Skeletal muscle cell (primary cell): ENCODE results near the gene AP1S1.
"Not testable (repeated sequence)": the region's sequence is repeated elsewhere in the genome, so short reads cannot be mapped to it uniquely, and the experiment has no call there.

Source experiments
- DNase-seq: peaks from one replicate; pipeline ENCODE4 v3.0.0-alpha.2; 2010; ENCODE audit warnings: low read depth
- H3K4me3 ChIP-seq: 2 replicates; pipeline ENCODE4 v1.5.1; 2011; ENCODE audit warnings: low read depth, mild to moderate bottlenecking, control low read depth, low read length, moderate library complexity

Gene AP1S1

DNA sequence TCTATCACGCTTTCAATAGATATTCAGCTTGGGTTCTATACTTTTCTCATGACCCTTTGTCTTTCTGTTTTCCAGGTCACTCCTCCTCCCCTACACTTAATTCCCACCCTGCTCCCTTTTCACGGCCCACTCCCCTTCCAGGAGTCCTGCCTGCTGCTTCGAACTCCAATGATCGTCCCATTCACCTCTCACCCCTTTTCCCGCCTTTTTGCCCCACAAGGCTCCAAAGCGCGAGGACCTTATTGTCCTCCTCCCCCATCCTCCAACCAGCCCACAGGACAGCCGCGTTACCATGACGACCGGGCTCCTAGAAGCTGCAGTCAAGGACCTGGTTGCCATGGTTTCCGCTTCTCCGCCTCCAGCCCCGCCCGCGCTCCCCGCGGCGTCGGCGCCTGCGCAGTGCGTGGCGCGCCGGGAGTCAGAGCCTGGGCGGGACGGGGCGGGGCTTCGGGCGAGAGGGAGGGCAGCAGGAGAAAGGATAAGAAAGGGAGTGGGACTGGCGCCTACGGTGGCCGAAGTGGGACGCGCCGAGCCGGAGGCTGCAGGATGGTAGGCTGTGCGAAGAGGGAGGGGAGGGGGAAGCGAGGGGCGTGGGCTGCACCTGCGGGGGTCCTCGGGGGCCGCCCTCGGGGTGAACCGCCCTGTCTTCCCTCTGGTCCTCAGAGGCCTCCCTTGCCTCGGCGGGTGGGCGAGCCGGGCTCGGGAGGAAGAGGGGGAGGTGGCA is at the start of gene AP1S1:
AP1S1 (plus strand) TSS at position 508 of the 724 bp plus-strand sequence; CDS start at position 547, 39 bp downstream.
- peak within 1 kb of the TSS; percentile 89 for H3K4me3 ChIP-seq

DNA sequence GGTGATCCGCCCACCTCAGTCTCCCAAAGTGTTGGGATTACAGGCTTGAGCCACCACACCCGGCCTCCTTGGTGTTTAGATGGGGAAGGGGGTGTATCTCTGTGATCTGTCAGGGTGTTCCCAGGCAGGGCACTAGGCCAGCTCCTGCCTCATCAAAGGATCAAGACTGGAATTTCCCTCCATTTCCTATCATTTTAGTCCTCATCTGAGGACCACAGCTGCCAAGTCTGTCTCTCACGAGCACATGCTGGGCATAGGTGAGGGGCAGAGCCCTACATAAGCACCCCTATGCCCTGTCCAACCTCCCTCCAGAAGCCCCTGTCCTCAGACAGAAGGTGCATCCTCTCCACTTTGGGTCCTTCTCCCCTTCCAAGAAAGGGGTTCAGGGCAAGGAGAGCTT is 49.5 kb upstream of the AP1S1 start:
- no peak for DNase-seq
- no peak overlapping the region for H3K4me3 ChIP-seq

More for the DNA sequence above, at the start of gene AP1S1:
- peak; percentile 83 for DNase-seq

DNA sequence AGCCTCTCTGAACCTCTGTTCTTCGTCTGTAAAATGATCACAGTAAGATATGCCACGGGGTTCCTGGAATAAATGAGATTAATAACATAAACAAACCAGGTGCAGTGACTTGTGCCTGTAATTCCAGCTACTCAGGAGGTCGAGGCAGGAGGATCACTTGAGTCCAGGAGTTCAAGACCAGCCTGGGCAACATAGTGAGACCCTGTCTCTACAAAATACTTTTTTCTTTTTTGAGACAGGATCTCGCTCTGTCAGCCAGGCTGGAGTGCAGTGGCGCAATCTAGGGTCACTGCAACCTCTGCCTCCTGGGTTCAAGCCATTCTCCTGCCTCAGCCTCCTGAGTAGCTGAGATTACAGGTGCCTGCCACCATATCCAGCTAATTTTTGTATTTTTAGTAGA is 49.0 kb upstream of the AP1S1 start:
- H3K4me3 ChIP-seq, DNase-seq: not testable (repeated sequence)

DNA sequence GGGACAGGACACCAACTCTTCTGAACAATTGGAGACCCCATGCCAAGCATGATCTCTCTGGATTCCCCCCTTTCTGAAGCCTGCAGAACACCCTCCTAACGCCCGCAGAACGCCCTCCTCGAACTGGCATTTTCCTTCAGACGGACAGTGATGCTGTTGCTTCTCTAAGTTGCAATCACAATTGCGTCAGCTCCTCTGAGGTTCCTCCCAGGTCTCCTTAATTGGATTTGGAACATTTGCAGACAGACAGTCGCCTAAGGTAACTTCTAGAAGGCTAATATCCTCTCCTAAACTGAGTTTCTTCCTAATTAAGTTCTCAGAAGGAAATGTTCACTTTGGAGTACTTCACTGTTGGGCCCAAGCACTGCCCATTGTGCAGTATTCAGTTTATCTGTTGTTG is 47.9 kb upstream of the AP1S1 start:
- H3K4me3 ChIP-seq = no peak overlapping the region
- no peak for DNase-seq

DNA sequence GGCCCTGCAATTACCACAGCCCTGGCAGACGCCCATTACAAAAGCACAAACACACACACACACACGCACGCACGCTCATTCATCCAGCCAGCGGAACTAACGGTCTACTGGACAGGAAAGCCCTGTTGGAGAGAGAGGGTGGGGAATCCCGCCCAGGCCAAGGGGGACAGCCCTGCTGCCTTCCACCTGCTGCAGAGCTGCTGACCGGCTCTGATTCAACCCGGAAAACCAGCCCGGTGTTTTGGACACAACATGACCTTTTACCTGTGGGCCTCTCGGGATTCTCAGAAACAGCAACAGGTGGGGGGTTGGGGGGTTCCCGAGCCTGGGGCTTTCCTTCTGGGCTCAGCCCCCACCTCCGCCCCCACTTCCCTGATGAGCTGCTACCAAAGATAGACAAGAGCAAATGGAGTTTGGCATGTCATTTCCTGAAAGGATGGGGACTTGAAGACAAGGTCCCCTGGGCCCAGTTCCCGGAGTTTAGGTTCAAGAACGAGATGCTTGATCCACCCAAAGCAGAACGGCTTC is 45.9 kb upstream of the AP1S1 start:
- H3K4me3 ChIP-seq = no peak overlapping the region
- no peak for DNase-seq

DNA sequence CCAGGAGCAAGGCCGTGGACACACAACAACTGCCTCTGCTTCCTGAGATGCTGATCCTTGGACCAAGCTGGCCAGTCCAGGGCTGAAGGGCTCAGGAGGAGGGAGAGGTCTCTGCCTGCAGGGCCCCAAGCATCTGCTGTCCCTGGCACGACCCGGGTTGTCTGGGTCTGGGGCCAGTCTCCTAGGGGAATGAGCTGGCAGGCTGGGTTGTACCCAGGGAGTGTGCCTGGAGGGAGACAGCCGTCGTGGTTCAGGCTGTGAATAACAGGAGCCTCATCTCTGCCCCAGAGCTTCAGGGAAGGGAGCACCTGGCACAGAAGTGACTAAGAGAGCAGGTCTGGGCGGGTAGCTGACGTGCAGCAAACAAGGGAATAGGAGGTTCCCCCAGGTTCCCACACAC is 45.3 kb upstream of the AP1S1 start:
- no peak overlapping the region for H3K4me3 ChIP-seq
- DNase-seq = no peak

DNA sequence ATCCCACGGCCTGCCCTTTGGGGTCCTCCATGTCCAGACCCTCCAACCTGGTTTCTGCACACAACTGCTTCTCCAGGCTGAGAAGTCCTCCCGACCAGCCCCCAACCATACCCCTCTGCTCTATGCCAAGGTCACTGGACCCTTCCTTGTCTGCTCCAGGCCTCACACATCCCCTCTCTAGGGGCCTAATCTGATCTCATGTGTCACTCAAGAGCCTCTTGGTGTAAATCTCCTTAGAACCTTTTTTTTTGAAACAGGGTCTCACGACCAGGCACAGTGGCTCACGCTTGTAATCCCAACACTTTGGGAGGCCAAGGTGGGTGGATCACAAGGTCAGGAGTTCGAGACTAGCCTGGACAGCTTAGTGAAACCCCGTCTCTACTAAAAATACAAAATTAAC is 44.9 kb upstream of the AP1S1 start:
- DNase-seq = no peak
- no peak overlapping the region for H3K4me3 ChIP-seq

DNA sequence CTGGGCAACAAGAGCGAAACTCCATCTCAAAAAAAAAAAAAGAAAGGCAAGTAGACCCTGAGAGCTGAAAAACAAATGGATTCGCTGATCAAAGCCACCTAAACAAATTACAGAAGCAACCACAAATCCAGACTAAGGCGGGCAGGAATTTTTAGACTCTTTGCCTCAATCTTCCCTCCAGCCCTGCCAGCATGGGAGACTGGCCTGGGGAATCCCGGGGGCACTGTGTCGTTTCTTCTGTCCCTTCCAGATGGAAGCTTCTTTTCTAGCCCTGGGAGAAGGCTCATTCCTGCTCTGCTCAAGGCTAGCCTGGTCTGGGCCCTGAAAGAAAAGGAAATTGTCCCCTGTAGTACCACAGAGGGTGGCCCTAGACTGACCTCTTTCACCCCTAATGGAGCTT is 43.0 kb upstream of the AP1S1 start:
- no peak for DNase-seq

DNA sequence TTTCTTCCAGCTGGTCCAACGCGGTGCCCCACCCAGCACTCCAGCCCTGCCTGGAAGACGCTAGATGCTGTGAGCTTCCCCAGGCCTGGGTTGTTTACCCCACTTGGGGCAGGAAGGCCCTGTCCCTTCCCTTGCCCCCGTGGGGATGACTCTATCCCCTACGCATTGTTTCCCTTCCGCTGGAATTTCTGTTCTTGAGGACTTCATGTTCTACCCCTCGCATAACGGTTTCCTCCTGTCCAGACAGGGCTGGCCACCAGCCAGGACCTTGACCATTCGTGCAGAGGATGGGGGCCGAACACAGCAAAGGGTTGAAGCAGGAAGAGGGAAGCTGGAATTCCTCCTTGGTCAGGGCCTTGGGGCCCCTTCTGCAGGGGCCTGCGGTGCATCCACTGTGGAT is 42.0 kb upstream of the AP1S1 start:
- no peak overlapping the region for H3K4me3 ChIP-seq
- DNase-seq = peak; percentile 95

More for the DNA sequence above, 43.0 kb upstream of the AP1S1 start:
- no peak overlapping the region for H3K4me3 ChIP-seq

DNA sequence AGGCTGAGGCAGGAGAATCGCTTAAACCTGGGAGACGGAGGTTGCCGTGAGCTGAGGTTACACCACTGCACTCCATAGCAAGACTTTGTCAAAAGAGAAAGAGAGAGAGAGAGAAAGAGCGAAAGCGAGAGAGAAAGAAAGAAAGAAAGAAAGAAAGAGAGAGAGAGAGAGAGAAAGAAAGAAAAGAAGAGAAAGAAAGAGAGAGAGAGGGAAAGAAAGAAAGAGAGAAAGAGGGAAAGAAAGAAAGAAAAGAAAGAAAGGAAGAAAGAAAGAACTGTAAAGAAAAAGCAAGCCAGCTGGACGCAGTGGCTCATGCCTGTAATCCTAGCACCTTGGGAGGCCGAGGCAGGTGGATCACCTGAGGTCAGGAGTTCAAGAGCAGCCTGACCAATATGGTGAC is 41.1 kb upstream of the AP1S1 start:
- DNase-seq, H3K4me3 ChIP-seq: not testable (repeated sequence)

DNA sequence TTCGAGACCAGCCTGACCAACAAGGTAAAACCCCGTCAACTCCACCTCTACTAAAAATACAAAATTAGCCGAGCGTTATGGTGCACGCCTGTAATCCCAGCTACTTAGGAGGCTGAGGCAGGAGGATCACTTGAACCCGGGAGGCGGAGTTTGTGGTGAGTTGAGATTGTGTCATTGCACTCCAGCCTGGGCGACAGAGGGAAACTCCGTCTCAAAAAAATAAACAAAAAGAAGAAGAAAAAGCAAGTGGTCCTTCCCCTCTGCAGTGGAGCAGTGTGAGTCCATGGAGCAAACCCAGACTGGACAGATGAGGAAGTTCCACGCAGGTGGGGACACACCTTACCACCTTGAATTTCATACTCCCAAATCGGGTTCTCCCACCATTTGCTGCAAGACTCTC is 40.4 kb upstream of the AP1S1 start:
- no peak overlapping the region for H3K4me3 ChIP-seq
- DNase-seq = no peak

DNA sequence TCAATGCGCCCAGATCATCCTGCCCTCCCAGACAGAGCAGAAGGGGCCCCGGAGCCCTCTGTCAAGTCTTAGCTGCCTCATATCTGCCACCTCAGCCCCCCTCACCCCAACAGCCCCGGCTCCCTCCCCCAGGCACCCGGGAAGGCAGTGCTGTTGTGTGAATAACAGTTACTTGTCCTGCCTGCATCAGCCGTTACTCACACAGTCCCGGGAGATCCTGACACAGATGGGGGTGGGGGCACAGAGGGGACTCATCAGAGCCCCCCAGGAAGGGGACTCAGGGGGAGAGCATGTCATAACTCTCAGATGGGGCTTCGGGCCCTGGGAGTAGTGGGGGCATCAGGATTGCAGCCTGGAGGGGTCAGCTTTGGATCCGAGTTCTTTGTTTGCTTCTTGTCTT is 39.8 kb upstream of the AP1S1 start:
- no peak for DNase-seq
- no peak overlapping the region for H3K4me3 ChIP-seq

DNA sequence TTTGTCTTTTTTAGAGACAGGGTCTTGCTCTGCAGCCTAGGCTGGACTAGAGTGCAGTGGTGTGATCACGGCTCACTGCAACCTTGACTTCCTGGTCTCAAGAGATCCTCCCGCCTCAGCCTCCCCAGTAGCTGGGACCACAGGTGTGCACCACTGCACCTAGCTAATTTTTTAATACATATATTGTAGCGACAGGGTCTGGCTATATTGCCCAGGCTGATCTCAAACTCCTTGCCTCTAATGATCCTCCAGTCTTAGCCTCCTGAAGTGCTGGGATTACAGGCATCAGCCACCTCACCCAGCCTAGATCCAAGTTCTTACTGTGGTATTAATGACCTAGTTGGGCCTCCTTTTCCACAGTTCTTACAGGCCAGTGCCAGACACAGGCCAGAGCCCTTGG is 39.1 kb upstream of the AP1S1 start:
- H3K4me3 ChIP-seq = no peak overlapping the region
- no peak for DNase-seq

DNA sequence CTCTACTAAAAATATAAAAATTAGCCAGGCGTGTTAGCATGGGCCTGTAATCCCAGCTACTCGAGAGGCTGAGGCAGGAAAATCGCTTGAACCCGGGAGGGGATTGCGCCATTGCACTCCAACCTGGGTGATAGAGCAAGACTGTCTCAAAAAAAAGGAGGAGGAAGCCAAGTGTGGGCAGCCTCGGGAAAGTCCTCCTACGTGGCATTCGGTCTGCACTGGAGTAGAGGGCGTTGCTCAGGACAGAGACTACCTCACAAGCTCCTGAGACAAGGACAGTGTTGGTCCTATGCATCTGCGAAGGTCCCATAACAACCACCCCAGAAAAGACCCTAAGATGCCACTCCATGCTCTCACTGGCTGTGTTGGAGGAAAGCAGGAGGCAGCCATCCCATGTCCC is 37.4 kb upstream of the AP1S1 start:
- no peak for DNase-seq
- no peak overlapping the region for H3K4me3 ChIP-seq

DNA sequence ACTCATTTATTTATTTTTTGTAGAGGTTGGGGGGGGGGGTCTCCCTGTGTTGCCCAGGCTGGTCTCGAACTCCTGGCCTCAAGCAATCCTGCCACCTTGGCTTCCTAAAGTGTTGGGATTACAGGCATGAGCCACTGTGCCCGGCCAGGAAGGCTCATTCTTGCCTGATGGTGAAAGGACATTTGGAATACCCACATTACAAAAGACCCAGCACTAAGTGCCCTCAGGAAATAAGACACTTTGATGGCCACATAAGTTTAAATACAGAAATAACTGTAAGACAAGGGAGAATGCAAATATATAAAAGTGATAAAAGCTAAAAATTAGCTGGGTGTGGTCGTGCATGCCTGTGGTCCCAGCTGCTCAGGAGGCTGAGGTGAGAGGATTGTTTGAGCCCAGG is 35.4 kb upstream of the AP1S1 start:
- no peak for DNase-seq
- H3K4me3 ChIP-seq = no peak overlapping the region

DNA sequence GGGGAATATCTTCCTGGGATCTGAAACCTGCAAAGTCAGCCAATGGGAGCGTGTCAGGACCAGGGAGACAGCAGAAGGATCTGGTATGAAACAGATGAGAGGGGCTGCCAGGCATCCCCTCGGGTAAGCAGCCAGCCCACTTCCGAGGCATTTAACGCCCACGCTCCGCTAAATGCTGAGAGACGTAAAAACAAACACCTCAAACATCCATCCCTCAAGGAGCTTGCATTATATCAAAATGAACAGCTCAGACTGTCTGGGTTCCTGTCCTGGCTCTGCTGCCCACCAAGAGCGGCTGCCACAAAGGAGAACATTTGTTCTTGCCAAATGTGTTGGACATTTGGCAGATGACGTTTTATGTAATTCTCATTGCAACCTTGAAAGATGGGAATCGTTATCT is 34.4 kb upstream of the AP1S1 start:
- no peak overlapping the region for H3K4me3 ChIP-seq
- DNase-seq = no peak

DNA sequence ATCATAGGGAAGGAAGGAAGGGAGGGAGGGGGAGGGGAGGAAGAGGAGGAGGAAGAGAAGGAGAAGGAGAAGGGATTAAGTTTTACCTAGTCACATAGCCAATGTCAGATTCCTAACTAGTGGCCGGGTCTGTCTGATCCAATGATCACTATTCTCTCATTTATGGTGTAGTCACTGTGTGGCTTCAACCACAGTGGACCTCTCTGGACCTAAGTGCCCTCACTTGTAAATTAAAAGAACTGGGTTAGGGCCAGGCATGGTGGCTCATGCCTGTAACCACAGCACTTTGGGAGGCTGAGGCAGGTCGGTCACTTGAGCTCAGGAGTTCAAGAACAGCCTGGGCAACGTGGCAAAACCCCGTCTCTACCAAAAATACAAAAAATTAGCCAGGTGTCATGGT is 34.0 kb upstream of the AP1S1 start:
- DNase-seq = no peak
- H3K4me3 ChIP-seq = no peak overlapping the region

DNA sequence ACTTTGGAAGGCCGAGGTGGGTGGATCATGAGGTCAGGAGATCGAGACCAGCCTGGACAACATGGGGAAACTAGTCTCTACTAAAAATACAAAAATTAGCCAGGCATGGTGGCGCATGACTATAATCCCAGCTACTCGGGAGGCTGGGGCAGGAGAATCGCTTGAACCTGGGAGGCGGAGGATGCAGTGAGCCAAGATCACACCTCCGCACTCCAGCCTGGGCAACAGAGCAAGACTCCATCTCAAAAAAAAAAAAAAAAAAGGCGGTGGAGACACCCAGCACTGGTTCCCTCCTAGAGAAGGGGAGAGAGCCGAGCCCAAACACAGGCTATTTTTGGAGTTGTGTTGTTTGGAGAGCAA is 32.7 kb upstream of the AP1S1 start:
- not testable (repeated sequence) for H3K4me3 ChIP-seq, DNase-seq

DNA sequence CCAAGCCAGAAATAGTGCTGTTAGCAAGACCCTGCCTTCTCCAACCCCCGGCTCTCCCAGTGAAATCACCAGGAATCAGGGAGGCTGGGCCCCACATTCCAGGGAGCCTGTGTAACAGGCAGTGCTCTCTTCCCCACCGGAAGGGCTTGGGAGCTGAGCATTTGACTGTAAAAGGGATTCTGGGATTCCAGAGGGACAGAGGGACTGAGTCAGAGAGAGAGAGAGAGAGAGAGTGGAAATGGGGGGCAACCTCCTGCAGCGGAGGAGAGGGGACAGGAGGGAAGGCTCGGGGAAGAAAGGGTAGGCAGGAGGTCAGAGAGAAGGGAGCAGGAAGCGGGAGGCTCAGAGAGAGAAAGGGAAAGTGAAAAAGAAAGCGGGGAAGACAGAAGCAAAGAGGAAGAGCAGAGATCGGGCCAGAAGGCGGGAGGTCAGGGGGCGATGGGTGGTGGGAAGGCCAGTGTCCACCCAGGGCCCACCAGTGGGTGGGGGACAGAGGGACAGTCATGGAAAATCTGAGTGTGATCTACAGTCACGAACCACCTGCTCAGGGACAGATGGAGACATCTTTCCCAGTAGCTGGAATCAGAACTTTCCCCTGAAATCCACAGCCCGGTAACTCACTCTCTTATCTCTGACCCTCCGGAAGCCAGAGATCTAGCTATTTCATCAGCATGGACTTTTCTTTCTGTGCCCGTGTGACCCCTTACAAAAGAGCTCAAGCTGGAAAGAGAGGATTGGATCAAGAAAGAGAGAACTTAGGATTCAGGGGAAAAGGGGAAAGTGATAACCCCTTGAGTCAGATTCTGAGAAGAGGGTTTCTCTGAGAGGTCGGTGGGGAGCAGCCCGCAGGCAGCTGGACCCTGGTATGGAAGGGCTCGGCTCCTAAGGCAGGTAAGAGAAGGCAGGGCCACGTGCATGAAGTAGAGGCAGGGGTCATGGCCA is 32.0 kb upstream of the AP1S1 start:
- H3K4me3 ChIP-seq = peak overlapping the region; percentile 30
- DNase-seq = peak; percentile 97

DNA sequence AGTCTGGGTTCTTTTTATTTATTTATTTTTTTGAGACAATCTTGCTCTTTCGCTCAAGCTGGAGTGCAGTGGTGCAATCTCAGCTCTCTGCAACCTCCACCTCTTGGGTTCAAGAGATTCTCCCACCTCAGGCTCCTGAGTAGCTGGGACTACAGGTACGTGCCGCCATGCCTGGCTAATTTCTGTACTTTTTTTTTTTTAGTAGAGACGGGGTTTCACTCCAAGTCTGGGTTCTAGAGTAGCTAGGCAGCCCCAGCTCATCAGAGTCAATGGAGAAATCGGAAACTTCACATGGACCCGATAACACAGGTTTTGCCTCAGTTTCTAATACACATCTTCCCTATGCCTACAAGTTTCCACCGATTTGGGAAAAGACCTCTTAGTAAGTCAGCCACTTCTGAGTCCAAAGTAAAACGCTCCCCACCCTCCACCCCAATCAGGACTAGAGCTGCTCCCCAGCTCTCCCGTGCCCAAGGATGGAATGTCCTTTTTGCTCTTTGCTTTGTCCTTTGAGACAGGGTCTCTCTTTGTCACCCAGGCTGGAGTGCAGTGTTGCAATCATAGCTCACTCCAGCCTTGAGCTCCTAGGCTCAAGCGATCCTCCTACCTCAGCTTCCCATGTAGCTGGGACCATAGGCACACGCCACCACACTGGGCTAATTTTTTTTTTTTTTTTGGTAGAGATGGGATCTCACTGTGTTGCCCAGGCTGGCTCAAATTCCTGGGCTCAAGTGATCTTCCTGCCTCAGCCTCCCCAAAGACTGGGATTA is 31.2 kb upstream of the AP1S1 start:
- no peak overlapping the region for H3K4me3 ChIP-seq
- DNase-seq = no peak
